HepG2 (cell line): ENCODE data around the gene SSR2. TPM values are rescaled to one million over a fixed set of nuclear protein-coding genes. Genes with fewer than 3 reads are reported as not detected.

ENCODE experiments used
- ATAC-seq: fragments of 200-7000 bp; cut with Tn5 transposase; 3 replicates; pipeline ENCODE4 v1.9.1; 2020; ENCODE audit warnings: mild to moderate bottlenecking, moderate library complexity
- BruUV-seq: library from RNA; stranded (reverse); fragments of 400-500 nt; replicated peaks from 2 replicates; lab custom pipeline; 2021; lab: Mats Ljungman, UMichigan
- CTCF ChIA-PET: fragments of 300-600 bp; formaldehyde crosslinking; extraction: SDS; loops from one replicate; lab custom pipeline; 2021; ENCODE audit warnings: low total read pairs, inconsistent platforms, low intra/inter-chr PET ratio; lab: Yijun Ruan, JAX
- POLR2A ChIA-PET: fragments of 350-600 bp; sonication (Branson Sonifier 250); formaldehyde crosslinking; loops from one replicate; lab custom pipeline; 2020; ENCODE audit warnings: antibody characterized with exemption, inconsistent platforms; lab: Yijun Ruan, JAX
- DNase-seq: peaks from one replicate; pipeline ENCODE4 v3.0.0-alpha.2; 2015; ENCODE audit warnings: low spot score
- FAIRE-seq: peaks from 3 replicates; lab custom pipeline; 2011; peaks lifted over from hg19 to GRCh38; lab: Jason Lieb, UNC
- H2AFZ ChIP-seq: one replicate; pipeline ENCODE4 v1.6.1; 2011; ENCODE audit warnings: low read length, inconsistent platforms
- H3K27ac ChIP-seq: fragments of 300-600 bp; 3 replicates; pipeline ENCODE4 v1.8.0; 2011; ENCODE audit warnings: mixed run types, mild to moderate bottlenecking, mixed read lengths, low read length, inconsistent platforms; ENCODE audit not compliant: insufficient read depth; ENCODE audit errors: extremely low read length
- H3K27me3 ChIP-seq, 2 experiments: fragments of 200-600 bp in 1 of 2; 2 replicates in 1 of 2; 3 replicates in 1 of 2; pipeline versions ENCODE4 v1.6.0 to v1.8.0; 2011; ENCODE audit warnings: low read length in 2 of 2, mild to moderate bottlenecking in 2 of 2, moderate library complexity in 2 of 2, inconsistent platforms in 1 of 2; ENCODE audit not compliant: insufficient read depth in 2 of 2, control insufficient read depth in 1 of 2
- H3K36me3 ChIP-seq, 2 experiments: fragments of 200-600 bp in 1 of 2; replicated peaks in 1 of 2; 2 replicates in 1 of 2; 3 replicates in 1 of 2; pipeline versions ENCODE4 v1.5.1 to v1.8.0; 2011; ENCODE audit warnings: low read length in 2 of 2, inconsistent platforms in 1 of 2; ENCODE audit not compliant: insufficient read depth in 2 of 2, control insufficient read depth in 1 of 2
- H3K4me1 ChIP-seq: 2 replicates; pipeline ENCODE4 v1.5.1; 2012; ENCODE audit warnings: low read length, inconsistent platforms; ENCODE audit not compliant: insufficient read depth
- H3K4me2 ChIP-seq: 2 replicates; pipeline ENCODE4 v1.6.0; 2011; ENCODE audit warnings: low read depth, low read length, inconsistent platforms
- H3K4me3 ChIP-seq, 3 experiments: fragments of 200-600 bp in 1 of 3; sonication (generic), shearing (Covaris generic) in 1 of 3; replicated peaks in 1 of 3; 2 replicates each; pipeline ENCODE4 v1.5.1; 2011 to 2016; ENCODE audit warnings: low read length in 3 of 3, inconsistent platforms in 2 of 3, low read depth in 2 of 3, mild to moderate bottlenecking in 2 of 3, control low read depth in 1 of 3, mixed read lengths in 1 of 3; ENCODE audit not compliant: insufficient read depth in 1 of 3
- H3K79me2 ChIP-seq: one replicate; pipeline ENCODE4 v1.6.1; 2011; ENCODE audit warnings: low read length, inconsistent platforms; ENCODE audit not compliant: insufficient read depth
- H3K9ac ChIP-seq: 2 replicates; pipeline ENCODE4 v1.6.0; 2011; ENCODE audit warnings: mild to moderate bottlenecking, low read depth, low read length, inconsistent platforms; ENCODE audit not compliant: insufficient read depth
- H3K9me3 ChIP-seq: 2 replicates; pipeline ENCODE4 v1.5.1; 2012; ENCODE audit warnings: mild to moderate bottlenecking, low read length
- H4K20me1 ChIP-seq: 2 replicates; pipeline ENCODE4 v1.6.0; 2011; ENCODE audit warnings: inconsistent platforms, mild to moderate bottlenecking, low read length, moderate library complexity; ENCODE audit not compliant: insufficient read depth
- GABPA ChIP-seq, 2 experiments: IDR thresholded peaks; 2 replicates each; pipeline ENCODE4 v1.6.1; 2011 to 2016; ENCODE audit warnings: low read depth in 2 of 2, low read length in 1 of 2, missing biosample characterization in 1 of 2, missing genetic modification characterization in 1 of 2
- GMEB1 ChIP-seq: sonication (generic); formaldehyde crosslinking; IDR thresholded peaks from 2 replicates; pipeline ENCODE4 v1.5.1; 2020; ENCODE audit warnings: missing genetic modification reagents, mild to moderate bottlenecking, borderline replicate concordance
- MAZ ChIP-seq, 2 experiments: sonication (generic) in 1 of 2; formaldehyde crosslinking in 1 of 2; IDR thresholded peaks; 2 replicates each; pipeline versions ENCODE4 v1.5.0 to v1.6.1; 2012 to 2020; ENCODE audit warnings: low read depth in 2 of 2, mild to moderate bottlenecking in 2 of 2, borderline replicate concordance in 1 of 2, improper control_type of control experiment in 1 of 2, low read length in 1 of 2, missing genetic modification reagents in 1 of 2, moderate library complexity in 1 of 2
- MIER2 ChIP-seq: IDR thresholded peaks from 2 replicates; pipeline ENCODE4 v1.6.1; 2016; ENCODE audit warnings: missing biosample characterization, missing genetic modification reagents
- NR2F6 ChIP-seq, 2 experiments: IDR thresholded peaks; 2 replicates each; pipeline ENCODE4 v1.6.1; 2016; ENCODE audit warnings: antibody characterized with exemption in 1 of 2, mild to moderate bottlenecking in 1 of 2
- ONECUT2 ChIP-seq: sonication (generic); formaldehyde crosslinking; IDR thresholded peaks from 2 replicates; pipeline ENCODE4 v1.4.0; 2020; ENCODE audit warnings: missing genetic modification reagents
- THAP7 ChIP-seq: sonication (generic); formaldehyde crosslinking; IDR thresholded peaks from 2 replicates; pipeline ENCODE4 v1.8.1; 2023; ENCODE audit warnings: mild to moderate bottlenecking, missing genetic modification reagents
- ZFX ChIP-seq: sonication (generic); formaldehyde crosslinking; IDR thresholded peaks from 2 replicates; pipeline ENCODE4 v1.4.0; 2020; ENCODE audit warnings: mild to moderate bottlenecking, low read depth, missing genetic modification reagents, moderate library complexity
- ZNF431 ChIP-seq: sonication (generic); formaldehyde crosslinking; IDR thresholded peaks from 2 replicates; pipeline ENCODE4 v1.9.0; 2022; ENCODE audit warnings: missing genetic modification reagents, low read depth, mild to moderate bottlenecking, borderline replicate concordance
- ZNF501 ChIP-seq: sonication (generic); formaldehyde crosslinking; IDR thresholded peaks from 2 replicates; pipeline ENCODE4 v1.5.1; 2020; ENCODE audit warnings: mild to moderate bottlenecking, moderate library complexity, missing genetic modification reagents
- ZNF710 ChIP-seq: sonication (generic); formaldehyde crosslinking; IDR thresholded peaks from 2 replicates; pipeline ENCODE4 v1.5.0; 2020; ENCODE audit warnings: mild to moderate bottlenecking, missing genetic modification reagents, borderline replicate concordance
- ZNF747 ChIP-seq: sonication (generic); formaldehyde crosslinking; IDR thresholded peaks from 2 replicates; pipeline ENCODE4 v1.8.1; 2023; ENCODE audit warnings: missing genetic modification reagents, mild to moderate bottlenecking, borderline replicate concordance
- ZNF772 ChIP-seq: sonication (generic); formaldehyde crosslinking; IDR thresholded peaks from 2 replicates; pipeline ENCODE4 v1.5.0; 2020; ENCODE audit warnings: mild to moderate bottlenecking, missing genetic modification reagents
- ZNF788 ChIP-seq: sonication (generic); formaldehyde crosslinking; IDR thresholded peaks from 2 replicates; pipeline ENCODE4 v1.5.0; 2020; ENCODE audit warnings: mild to moderate bottlenecking, missing genetic modification reagents, borderline replicate concordance
- WGBS: methylation state at CpG from one replicate; pipeline ENCODE4 v1.1.6; 2017; ENCODE audit warnings: low lambda C conversion rate; 5-methylcytosine and 5-hydroxymethylcytosine counted together
- in situ Hi-C: cut with HindIII; loops from 2 replicates; pipeline ENCODE4 v1.10.0; 2017; ENCODE audit warnings: low pct_unique_long_range_greater_than_20kb; ENCODE audit not compliant: extremely low pct_ligation_motif_present
- intact Hi-C: fragments of 100-400 bp; cut with micrococcal nuclease; formaldehyde crosslinking; loops from one replicate; pipeline ENCODE4 v1.10.0; 2022; ENCODE audit not compliant: unreplicated experiment
- polyA plus RNA-seq, 8 experiments: library from polyadenylated mRNA; depleted of rRNA in 3 of 8; stranded (reverse) in 7 of 8; unstranded in 1 of 8; fragments of >200 nt; fragmentation: Illumina TruSeq in 4 of 8; extraction: Trizol in 4 of 8; gene quantifications; 2 replicates each; pipeline versions ENCODE4 v1.2.1 to v1.2.3, GENCODE V29; 2011 to 2016; ENCODE audit warnings: low read depth in 4 of 8, missing spikeins in 1 of 8, mixed read lengths in 1 of 8; ENCODE audit not compliant: insufficient read depth in 1 of 8
- total RNA-seq, 5 experiments: library from RNA; depleted of rRNA; stranded (reverse); fragments of >200 nt; fragmentation: Illumina TruSeq; extraction: Trizol; gene quantifications; 2 replicates each; pipeline ENCODE4 v1.2.3, GENCODE V29; 2016; ENCODE audit warnings: low read depth in 1 of 5

The SSR2 gene
- total and polyA plus RNA-seq, 2 of the 13 experiments (the other 11 are each of a cell fraction or from before 2014, with no cell fraction given) = 284 to 461 TPM

- no peak within 1 kb of the TSS for H2AFZ ChIP-seq
- no TSS peak for BruUV-seq
- no peaks in the 10 kb centered on the region for H4K20me1 ChIP-seq
- peak within 1 kb of the TSS; percentile 85 to 92 (median 90) for H3K4me3 ChIP-seq
- intact Hi-C loops (loop anchor here (5.0 kb wide), 1 partner anchor 36 kb away; the partner anchor contains the start of gene RXFP4), in situ Hi-C loops (no loop called here)
- DNase-seq = no peak
- peak within 1 kb of the TSS; percentile 83 for H3K9ac ChIP-seq
- ChIA-PET POLR2A (interaction anchor here (0.6 to 13.5 kb wide), 15 partner anchors 11 to 197 kb away, joined by 3 to 390 read pairs (median 8); partner anchors contain the start of genes KHDC4 and RXFP4), CTCF (no interaction called here)
- H3K27me3 ChIP-seq = no peaks in the 10 kb centered on the region; a peak in 1 of 5 replicates
- H3K79me2 ChIP-seq = peaks cover 40% of the 10 kb centered on the region
- H3K27ac ChIP-seq = peak within 1 kb of the TSS; percentile 56
- WGBS = 2% methylated on average over 26 of the region's 52 CpGs
- peaks cover 83% of the 10 kb centered on the region for H3K4me1 ChIP-seq
- peaks cover 0 to 2% of the 10 kb centered on the region in 2 experiments; a peak in 2 of 5 replicates for H3K36me3 ChIP-seq
- H3K4me2 ChIP-seq = peak within 1 kb of the TSS; percentile 92
- no peaks in the 10 kb centered on the region for H3K9me3 ChIP-seq
- FAIRE-seq = no peak
- peak; percentile 47 for ATAC-seq
- TF ChIP-seq ZNF747 (CRISPR knock-in tag) (peak; percentile 49; the same call in 1 of the 2 replicates), ZNF501 (CRISPR knock-in tag) (no peak), THAP7 (CRISPR knock-in tag) (peak; percentile 17; the same call in 1 of the 2 replicates), GABPA (IDR thresholded peaks at IDR 0.05; ENCODE audit: low read depth, low read length) (0 out of 2 replicates have a peak, but pooled peaks have one; percentile 11), GABPA (CRISPR knock-in tag; IDR thresholded peaks at IDR 0.05; ENCODE audit: low read depth) (peak; percentile 56; the same call in 1 of the 2 replicates), GMEB1 (CRISPR knock-in tag) (peak; percentile 21; the same call in 1 of the 2 replicates), MIER2 (CRISPR knock-in tag) (no peak), ZNF431 (0 out of 2 replicates have a peak, but pooled peaks have one; percentile 35), ZNF772 (CRISPR knock-in tag) (peak; percentile 48; the same call in 1 of the 2 replicates), NR2F6 (IDR thresholded peaks at IDR 0.05) (no peak), NR2F6 (CRISPR knock-in tag; IDR thresholded peaks at IDR 0.05) (peak; percentile 28; the same call in 1 of the 2 replicates), ONECUT2 (CRISPR knock-in tag) (no peak), MAZ (IDR thresholded peaks at IDR 0.05; ENCODE audit: borderline replicate concordance, low read depth, low read length) (no peak), MAZ (CRISPR knock-in tag; IDR thresholded peaks at IDR 0.05; ENCODE audit: low read depth) (peak; percentile 79), ZNF710 (CRISPR knock-in tag) (0 out of 2 replicates have a peak, but pooled peaks have one; percentile 13), ZNF788 (CRISPR knock-in tag) (peak; percentile 77; the same call in 1 of the 2 replicates), ZFX (CRISPR knock-in tag) (peak; percentile 17; the same call in 1 of the 2 replicates)
Observed at GRCh38 chr1:155978325-155978972, 42.3 kb downstream of the SSR2 start, which contains the start of gene ARHGEF2. Gene ARHGEF2 (minus strand): TSS chr1:155978547. CDS start chr1:155978427, 120 bp downstream.
